ENCODE results near the gene GNAI1. TPM values are rescaled to one million over a fixed set of nuclear protein-coding genes. Genes with fewer than 3 reads are reported as not detected.

GNAI1 gene
- total RNA-seq, 4 donors from 2014 or later, result 17.2 to 74.0 (median 38.2) TPM

GRCh38 chr7:80170445-80170844 is 35.8 kb downstream of the GNAI1 start:
- Histone ChIP-seq H3K4me3 (no peak overlapping the region), H3K27me3 (no peaks in the 10 kb centered on the region), H3K27ac (no peak overlapping the region), H3K4me1 (no peaks in the 10 kb centered on the region), H3K9me3 (no peaks in the 10 kb centered on the region), H3K36me3 (no peaks in the 10 kb centered on the region)
- DNase-seq, result no peak
- TF ChIP-seq CTCF (IDR thresholded peaks at IDR 0.05) (no peak), POLR2A (IDR thresholded peaks at IDR 0.05) (no peak)
- intact Hi-C loops (cut with DNase I; ENCODE audit: low total_unique reads), result no loop called here

- Histone ChIP-seq H3K27me3 (no peaks in the 10 kb centered on the region), H3K36me3 (no peaks in the 10 kb centered on the region), H3K4me1 (no peaks in the 10 kb centered on the region), H3K4me3 (no peak overlapping the region), H3K27ac (no peak overlapping the region), H3K9me3 (no peaks in the 10 kb centered on the region)
- TF ChIP-seq CTCF (IDR thresholded peaks at IDR 0.05), result no peak
- TF ChIP-seq POLR2A (IDR thresholded peaks at IDR 0.05), result no peak
- intact Hi-C loops (cut with DNase I; ENCODE audit: low total_unique reads), result no loop called here
- no peak for DNase-seq
Measured at GRCh38 chr7:80172387-80172786, 37.8 kb downstream of the GNAI1 start.

GRCh38 chr7:80175744-80176143 is 41.1 kb downstream of the GNAI1 start:
- intact Hi-C loops (cut with DNase I; ENCODE audit: low total_unique reads), result no loop called here
- Histone ChIP-seq H3K27me3 (no peaks in the 10 kb centered on the region), H3K27ac (no peak overlapping the region), H3K9me3 (no peaks in the 10 kb centered on the region), H3K4me1 (no peaks in the 10 kb centered on the region), H3K4me3 (no peak overlapping the region), H3K36me3 (no peaks in the 10 kb centered on the region)
- no peak for DNase-seq
- no peak for TF ChIP-seq CTCF (IDR thresholded peaks at IDR 0.05)
- no peak for TF ChIP-seq POLR2A (IDR thresholded peaks at IDR 0.05)

- Histone ChIP-seq H3K27me3 (no peaks in the 10 kb centered on the region), H3K4me3 (no peak overlapping the region), H3K36me3 (no peaks in the 10 kb centered on the region), H3K4me1 (no peaks in the 10 kb centered on the region), H3K27ac (no peak overlapping the region), H3K9me3 (no peaks in the 10 kb centered on the region)
- TF ChIP-seq POLR2A (IDR thresholded peaks at IDR 0.05) (no peak), CTCF (IDR thresholded peaks at IDR 0.05) (no peak)
- intact Hi-C loops (cut with DNase I; ENCODE audit: low total_unique reads), result no loop called here
- no peak for DNase-seq
Measured at GRCh38 chr7:80181411-80181810, 46.8 kb downstream of the GNAI1 start.

- intact Hi-C loops (cut with DNase I; ENCODE audit: low total_unique reads), result no loop called here
- no peak overlapping the region for H3K4me3 ChIP-seq
- no peaks in the 10 kb centered on the region for H3K9me3 ChIP-seq
- no peak overlapping the region for H3K27ac ChIP-seq
- no peak for TF ChIP-seq CTCF (IDR thresholded peaks at IDR 0.05)
- TF ChIP-seq POLR2A (IDR thresholded peaks at IDR 0.05), result no peak
- H3K36me3 ChIP-seq, result no peaks in the 10 kb centered on the region
- no peak for DNase-seq
- no peaks in the 10 kb centered on the region for H3K4me1 ChIP-seq
- no peaks in the 10 kb centered on the region for H3K27me3 ChIP-seq
Measured at GRCh38 chr7:80182630-80183276, 48.1 kb downstream of the GNAI1 start.

Data from uterus (tissue), 4 donors.